ENCODE data around the gene SLC22A15.

- TF ChIP-seq, protein P1, sequence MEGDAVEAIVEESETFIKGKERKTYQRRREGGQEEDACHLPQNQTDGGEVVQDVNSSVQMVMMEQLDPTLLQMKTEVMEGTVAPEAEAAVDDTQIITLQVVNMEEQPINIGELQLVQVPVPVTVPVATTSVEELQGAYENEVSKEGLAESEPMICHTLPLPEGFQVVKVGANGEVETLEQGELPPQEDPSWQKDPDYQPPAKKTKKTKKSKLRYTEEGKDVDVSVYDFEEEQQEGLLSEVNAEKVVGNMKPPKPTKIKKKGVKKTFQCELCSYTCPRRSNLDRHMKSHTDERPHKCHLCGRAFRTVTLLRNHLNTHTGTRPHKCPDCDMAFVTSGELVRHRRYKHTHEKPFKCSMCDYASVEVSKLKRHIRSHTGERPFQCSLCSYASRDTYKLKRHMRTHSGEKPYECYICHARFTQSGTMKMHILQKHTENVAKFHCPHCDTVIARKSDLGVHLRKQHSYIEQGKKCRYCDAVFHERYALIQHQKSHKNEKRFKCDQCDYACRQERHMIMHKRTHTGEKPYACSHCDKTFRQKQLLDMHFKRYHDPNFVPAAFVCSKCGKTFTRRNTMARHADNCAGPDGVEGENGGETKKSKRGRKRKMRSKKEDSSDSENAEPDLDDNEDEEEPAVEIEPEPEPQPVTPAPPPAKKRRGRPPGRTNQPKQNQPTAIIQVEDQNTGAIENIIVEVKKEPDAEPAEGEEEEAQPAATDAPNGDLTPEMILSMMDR (conservative IDR thresholded peaks at IDR 0.05 in 1 of 2, IDR thresholded peaks at IDR 0.05 in 1 of 2; ENCODE audit: extremely low read depth in 1 of 2, insufficient read depth in 1 of 2, low read depth in 1 of 2, low read length in 2 of 2) = no peak
- no peak for TF ChIP-seq EZH2 (IDR thresholded peaks at IDR 0.05; ENCODE audit: borderline replicate concordance, low read length)
Measured at GRCh38 chr1:116066868-116067565, 90.7 kb downstream of the SLC22A15 start.
